B cell (primary cell): ENCODE measurements around the gene OR2T8. TPM values are rescaled to one million over a fixed set of nuclear protein-coding genes. Genes with fewer than 3 reads are reported as not detected.

Source experiments
- ATAC-seq: fragments of 200-7000 bp; cut with Tn5 transposase; one replicate; pipeline ENCODE4 v1.10.0; 2021; ENCODE audit warnings: low read depth, mild to moderate bottlenecking, moderate number of reproducible peaks, moderate library complexity
- CTCF ChIA-PET: fragments of 350-600 bp; sonication (Branson Sonifier 250); formaldehyde crosslinking; loops from one replicate; lab custom pipeline; 2021; ENCODE audit warnings: antibody characterized with exemption, inconsistent platforms; lab: Charles Lee
- POLR2A ChIA-PET: fragments of 350-600 bp; sonication (Branson Sonifier 250); formaldehyde crosslinking; loops from one replicate; lab custom pipeline; 2021; ENCODE audit warnings: antibody characterized with exemption; lab: Charles Lee
- DNase-seq: peaks from one replicate; pipeline ENCODE4 v3.0.0; 2013
- H2AFZ ChIP-seq: 2 replicates; pipeline ENCODE4 v1.6.1; 2012; ENCODE audit warnings: mild to moderate bottlenecking, low read depth, low read length; ENCODE audit not compliant: insufficient read depth, poor library complexity, severe bottlenecking
- H3K27ac ChIP-seq, 2 donors: 1 replicate in 1 of 2; 2 replicates in 1 of 2; pipeline ENCODE4 v1.5.1; 2012 to 2013; ENCODE audit warnings: low read length in 2 of 2, mild to moderate bottlenecking in 2 of 2, moderate library complexity in 1 of 2
- H3K27me3 ChIP-seq, 4 experiments: fragments of 200-600 bp in 1 of 4; sonication (generic) in 1 of 4; replicated peaks in 1 of 4; 1 replicate in 2 of 4; 2 replicates in 2 of 4; pipeline versions ENCODE4 v1.6.1 to v1.7.0; 2013 to 2016; ENCODE audit warnings: low read length in 3 of 4, mild to moderate bottlenecking in 2 of 4, mixed read lengths in 1 of 4, moderate library complexity in 1 of 4; ENCODE audit not compliant: insufficient read depth in 4 of 4, control insufficient read depth in 3 of 4; ENCODE audit errors: control extremely low read depth in 1 of 4
- H3K36me3 ChIP-seq, 2 experiments: replicated peaks in 1 of 2; 1 replicate in 1 of 2; 2 replicates in 1 of 2; pipeline versions ENCODE4 v1.6.1 to v1.7.1; 2013; ENCODE audit warnings: low read length in 1 of 2; ENCODE audit not compliant: insufficient read depth in 2 of 2, control insufficient read depth in 1 of 2; ENCODE audit errors: control extremely low read depth in 1 of 2, extremely low read depth in 1 of 2
- H3K4me1 ChIP-seq, 2 donors: fragments of 200-600 bp in 1 of 2; sonication (generic) in 1 of 2; 1 replicate in 1 of 2; 2 replicates in 1 of 2; pipeline versions ENCODE4 v1.5.1 to v1.6.1; 2013 to 2017; ENCODE audit warnings: low read length in 2 of 2; ENCODE audit not compliant: control insufficient read depth in 2 of 2, insufficient read depth in 2 of 2
- H3K4me2 ChIP-seq: replicated peaks from 2 replicates; pipeline ENCODE3; 2012; ENCODE audit warnings: mild to moderate bottlenecking, low read depth, low read length; ENCODE audit not compliant: poor library complexity, severe bottlenecking
- H3K4me3 ChIP-seq, 5 experiments: fragments of 200-600 bp in 1 of 5; sonication (generic) in 1 of 5; 1 replicate in 3 of 5; 2 replicates in 2 of 5; pipeline versions ENCODE4 v1.5.1 to v1.7.0; 2011 to 2016; ENCODE audit warnings: low read length in 4 of 5, mild to moderate bottlenecking in 4 of 5, low read depth in 2 of 5, control low read depth in 1 of 5, moderate library complexity in 1 of 5; ENCODE audit not compliant: insufficient read depth in 1 of 5; ENCODE audit errors: control extremely low read depth in 1 of 5, extremely low read depth in 1 of 5
- H3K79me2 ChIP-seq: fragments of 200-600 bp; sonication (generic); one replicate; pipeline ENCODE4 v1.6.0; 2016; ENCODE audit warnings: low read length; ENCODE audit not compliant: control insufficient read depth, insufficient read depth
- H3K9ac ChIP-seq: fragments of 200-600 bp; sonication (generic); 2 replicates; pipeline ENCODE4 v1.6.1; 2017; ENCODE audit warnings: mild to moderate bottlenecking, low read length, moderate library complexity
- H3K9me3 ChIP-seq, 3 donors: one replicate each; pipeline versions ENCODE4 v1.6.1 to v1.7.1; 2013; ENCODE audit warnings: low read length in 2 of 3; ENCODE audit not compliant: control insufficient read depth in 2 of 3, insufficient read depth in 1 of 3; ENCODE audit errors: control extremely low read depth in 1 of 3
- H4K20me1 ChIP-seq: 2 replicates; pipeline ENCODE4 v1.6.0; 2012; ENCODE audit warnings: mild to moderate bottlenecking, low read length; ENCODE audit not compliant: insufficient read depth, control insufficient read depth, poor library complexity, severe bottlenecking
- H3K27ac Mint-ChIP-seq: one replicate; pipeline ENCODE4 v1.8.0; 2021; ENCODE audit warnings: mixed read lengths
- H3K27me3 Mint-ChIP-seq: one replicate; pipeline ENCODE4 v1.8.0; 2021; ENCODE audit warnings: mixed read lengths
- H3K4me1 Mint-ChIP-seq: one replicate; pipeline ENCODE4 v1.8.0; 2021; ENCODE audit warnings: mixed read lengths
- H3K4me3 Mint-ChIP-seq: one replicate; pipeline ENCODE4 v1.8.0; 2021; ENCODE audit warnings: mixed read lengths
- H3K9me3 Mint-ChIP-seq: one replicate; pipeline ENCODE4 v1.8.0; 2022; ENCODE audit warnings: mixed read lengths; ENCODE audit not compliant: insufficient read depth
- EZH2 ChIP-seq: IDR thresholded peaks from 2 replicates; pipeline ENCODE4 v1.6.1; 2012; ENCODE audit warnings: borderline replicate concordance, low read depth, mild to moderate bottlenecking, moderate library complexity, low read length; ENCODE audit not compliant: insufficient read depth, poor library complexity, severe bottlenecking
- WGBS: methylation state at CpG from one replicate; pipeline ENCODE4 v1.1.5; 2013; ENCODE audit warnings: missing lambda C conversion rate; ENCODE audit not compliant: insufficient coverage; 5-methylcytosine and 5-hydroxymethylcytosine counted together
- intact Hi-C: fragments of 100-400 bp; cut with micrococcal nuclease; formaldehyde crosslinking; loops from one replicate; pipeline ENCODE4 v1.10.0; 2022
- polyA plus RNA-seq: library from polyadenylated mRNA; depleted of rRNA; stranded (reverse); fragments of >200 nt; gene quantifications from 2 replicates; pipeline ENCODE4 v1.2.3, GENCODE V29; 2012
- total RNA-seq, 2 donors: library from RNA; stranded (reverse); fragments of 120-200 nt in 1 of 2; gene quantifications; 1 replicate in 1 of 2; 2 replicates in 1 of 2; pipeline versions ENCODE4 v1.2.3 to v1.2.4, GENCODE V29; 2013 to 2022
- TF ChIP-seq, protein P1 (sequence below): fragments of 200-600 bp; IDR thresholded peaks from one replicate; pipeline ENCODE4 v1.8.0; 2022; ENCODE audit warnings: antibody characterized with exemption, mild to moderate bottlenecking

Gene OR2T8
- total and polyA plus RNA-seq, 2 donors (not counting 1 experiment from before 2014, with no cell fraction given) = 0.67 TPM; not detected in 1

DNA sequence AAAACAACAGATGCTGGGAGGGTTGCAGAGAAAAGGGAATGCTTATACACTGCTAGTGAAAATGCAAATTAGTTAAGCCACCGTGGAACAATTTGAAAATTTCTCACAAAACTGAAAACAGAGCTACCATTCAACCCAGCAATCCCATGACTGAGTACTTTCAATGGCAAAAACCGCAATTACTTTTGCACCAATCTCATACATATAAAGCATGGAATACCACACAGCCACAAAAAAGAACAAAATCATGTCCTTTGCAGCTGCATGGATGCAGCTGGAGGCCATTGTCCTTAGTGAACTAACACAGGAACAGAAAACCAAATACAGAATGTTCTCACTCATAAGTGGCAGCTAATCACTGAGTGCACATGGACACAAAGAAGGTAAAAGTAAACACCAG, 6.3 kb upstream of the OR2T8 start:
- H4K20me1 ChIP-seq = no peaks in the 10 kb centered on the region
- H3K79me2 ChIP-seq = no peaks in the 10 kb centered on the region
- Mint-ChIP-seq H3K27me3 (no peaks in the 10 kb centered on the region), H3K4me3 (no peak overlapping the region), H3K4me1 (peaks cover 2% of the 10 kb centered on the region), H3K9me3 (no peaks in the 10 kb centered on the region), H3K27ac (no peak overlapping the region)
- WGBS = 56% methylated on average over 2 of the region's 2 CpGs
- DNase-seq (no peak), ATAC-seq (no peak)
- H3K27me3 ChIP-seq = no peaks in the 10 kb centered on the region
- H3K9ac ChIP-seq = no peak overlapping the region
- no peaks in the 10 kb centered on the region for H3K4me1 ChIP-seq
- H2AFZ ChIP-seq = no peak overlapping the region
- ChIA-PET CTCF (no interaction called here), POLR2A (no interaction called here)
- no peaks in the 10 kb centered on the region for H3K9me3 ChIP-seq
- no peak overlapping the region for H3K27ac ChIP-seq
- H3K36me3 ChIP-seq = no peaks in the 10 kb centered on the region
- intact Hi-C loops = no loop called here
- H3K4me3 ChIP-seq = no peak overlapping the region
- no peak for TF ChIP-seq EZH2
- TF ChIP-seq, protein P1, sequence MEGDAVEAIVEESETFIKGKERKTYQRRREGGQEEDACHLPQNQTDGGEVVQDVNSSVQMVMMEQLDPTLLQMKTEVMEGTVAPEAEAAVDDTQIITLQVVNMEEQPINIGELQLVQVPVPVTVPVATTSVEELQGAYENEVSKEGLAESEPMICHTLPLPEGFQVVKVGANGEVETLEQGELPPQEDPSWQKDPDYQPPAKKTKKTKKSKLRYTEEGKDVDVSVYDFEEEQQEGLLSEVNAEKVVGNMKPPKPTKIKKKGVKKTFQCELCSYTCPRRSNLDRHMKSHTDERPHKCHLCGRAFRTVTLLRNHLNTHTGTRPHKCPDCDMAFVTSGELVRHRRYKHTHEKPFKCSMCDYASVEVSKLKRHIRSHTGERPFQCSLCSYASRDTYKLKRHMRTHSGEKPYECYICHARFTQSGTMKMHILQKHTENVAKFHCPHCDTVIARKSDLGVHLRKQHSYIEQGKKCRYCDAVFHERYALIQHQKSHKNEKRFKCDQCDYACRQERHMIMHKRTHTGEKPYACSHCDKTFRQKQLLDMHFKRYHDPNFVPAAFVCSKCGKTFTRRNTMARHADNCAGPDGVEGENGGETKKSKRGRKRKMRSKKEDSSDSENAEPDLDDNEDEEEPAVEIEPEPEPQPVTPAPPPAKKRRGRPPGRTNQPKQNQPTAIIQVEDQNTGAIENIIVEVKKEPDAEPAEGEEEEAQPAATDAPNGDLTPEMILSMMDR = no peak
- no peak overlapping the region for H3K4me2 ChIP-seq

DNA sequence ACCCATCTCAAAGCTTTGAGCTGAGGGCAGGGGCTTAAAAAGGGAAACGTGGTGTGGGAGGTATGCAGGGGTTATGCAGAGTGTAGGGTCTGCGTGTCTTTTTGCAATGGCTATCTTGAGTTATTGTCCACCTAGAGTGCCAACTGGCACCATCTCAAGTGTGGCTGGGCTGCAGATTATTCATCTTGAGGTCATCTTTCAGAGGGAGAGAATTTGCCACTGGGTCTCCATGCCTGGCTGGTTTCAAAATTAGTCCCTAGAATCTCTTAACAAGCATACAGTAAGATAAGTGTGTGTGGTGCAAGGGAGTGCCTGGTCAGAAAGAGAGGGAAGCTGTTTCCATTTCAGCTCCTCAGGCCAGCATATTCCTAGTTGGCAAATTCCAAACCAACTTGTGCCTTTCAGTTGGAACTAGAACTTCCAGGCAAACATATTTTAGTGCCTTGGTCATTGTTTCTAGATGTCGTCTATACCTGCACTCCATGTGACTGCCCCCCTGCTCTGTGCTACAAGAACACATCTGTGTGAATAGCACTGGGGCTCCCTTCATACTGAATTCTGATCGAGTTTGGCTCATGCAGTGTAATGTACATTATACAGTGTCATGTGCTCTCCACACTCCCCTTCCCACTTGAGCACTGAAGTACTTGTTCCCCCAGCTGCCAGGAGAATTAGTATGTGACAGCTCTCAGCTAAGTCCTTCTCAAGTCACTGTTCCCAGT, 5.0 kb upstream of the OR2T8 start:
- no peaks in the 10 kb centered on the region for H3K9me3 Mint-ChIP-seq
- CTCF ChIA-PET = no interaction called here

More for the DNA sequence above, 5.0 kb upstream of the OR2T8 start:
- no peak for ATAC-seq
- H3K79me2 ChIP-seq = no peaks in the 10 kb centered on the region
- H3K27me3 ChIP-seq = no peaks in the 10 kb centered on the region
- H4K20me1 ChIP-seq = no peaks in the 10 kb centered on the region
- no peaks in the 10 kb centered on the region for H3K36me3 ChIP-seq
- H3K9ac ChIP-seq = no peak overlapping the region
- H3K4me3 ChIP-seq = no peak overlapping the region
- Mint-ChIP-seq H3K27me3 (no peaks in the 10 kb centered on the region), H3K27ac (no peak overlapping the region), H3K4me1 (peaks cover 2% of the 10 kb centered on the region), H3K4me3 (no peak overlapping the region)
- no peak for TF ChIP-seq EZH2
- TF ChIP-seq, protein P1 = no peak
- no peaks in the 10 kb centered on the region for H3K9me3 ChIP-seq
- H3K4me2 ChIP-seq = no peak overlapping the region
- POLR2A ChIA-PET = no interaction called here
- DNase-seq = no peak
- H3K27ac ChIP-seq = no peak overlapping the region
- 61% methylated on average over 4 of the region's 4 CpGs for WGBS
- intact Hi-C loops = no loop called here
- H3K4me1 ChIP-seq = no peaks in the 10 kb centered on the region
- no peak overlapping the region for H2AFZ ChIP-seq
